ENCODE data around the gene SIVA1.

GRCh38 chr14:104784846-104785707 is 32.1 kb downstream of the SIVA1 start:
- no peak for TF ChIP-seq ZBTB33 (IDR thresholded peaks at IDR 0.05)
- TF ChIP-seq, protein P1, sequence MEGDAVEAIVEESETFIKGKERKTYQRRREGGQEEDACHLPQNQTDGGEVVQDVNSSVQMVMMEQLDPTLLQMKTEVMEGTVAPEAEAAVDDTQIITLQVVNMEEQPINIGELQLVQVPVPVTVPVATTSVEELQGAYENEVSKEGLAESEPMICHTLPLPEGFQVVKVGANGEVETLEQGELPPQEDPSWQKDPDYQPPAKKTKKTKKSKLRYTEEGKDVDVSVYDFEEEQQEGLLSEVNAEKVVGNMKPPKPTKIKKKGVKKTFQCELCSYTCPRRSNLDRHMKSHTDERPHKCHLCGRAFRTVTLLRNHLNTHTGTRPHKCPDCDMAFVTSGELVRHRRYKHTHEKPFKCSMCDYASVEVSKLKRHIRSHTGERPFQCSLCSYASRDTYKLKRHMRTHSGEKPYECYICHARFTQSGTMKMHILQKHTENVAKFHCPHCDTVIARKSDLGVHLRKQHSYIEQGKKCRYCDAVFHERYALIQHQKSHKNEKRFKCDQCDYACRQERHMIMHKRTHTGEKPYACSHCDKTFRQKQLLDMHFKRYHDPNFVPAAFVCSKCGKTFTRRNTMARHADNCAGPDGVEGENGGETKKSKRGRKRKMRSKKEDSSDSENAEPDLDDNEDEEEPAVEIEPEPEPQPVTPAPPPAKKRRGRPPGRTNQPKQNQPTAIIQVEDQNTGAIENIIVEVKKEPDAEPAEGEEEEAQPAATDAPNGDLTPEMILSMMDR (IDR thresholded peaks at IDR 0.05; ENCODE audit: low read depth, low read length, missing input control), result no peak
- no peak for TF ChIP-seq RAD21 (IDR thresholded peaks at IDR 0.05)
- TF ChIP-seq, protein P2, sequence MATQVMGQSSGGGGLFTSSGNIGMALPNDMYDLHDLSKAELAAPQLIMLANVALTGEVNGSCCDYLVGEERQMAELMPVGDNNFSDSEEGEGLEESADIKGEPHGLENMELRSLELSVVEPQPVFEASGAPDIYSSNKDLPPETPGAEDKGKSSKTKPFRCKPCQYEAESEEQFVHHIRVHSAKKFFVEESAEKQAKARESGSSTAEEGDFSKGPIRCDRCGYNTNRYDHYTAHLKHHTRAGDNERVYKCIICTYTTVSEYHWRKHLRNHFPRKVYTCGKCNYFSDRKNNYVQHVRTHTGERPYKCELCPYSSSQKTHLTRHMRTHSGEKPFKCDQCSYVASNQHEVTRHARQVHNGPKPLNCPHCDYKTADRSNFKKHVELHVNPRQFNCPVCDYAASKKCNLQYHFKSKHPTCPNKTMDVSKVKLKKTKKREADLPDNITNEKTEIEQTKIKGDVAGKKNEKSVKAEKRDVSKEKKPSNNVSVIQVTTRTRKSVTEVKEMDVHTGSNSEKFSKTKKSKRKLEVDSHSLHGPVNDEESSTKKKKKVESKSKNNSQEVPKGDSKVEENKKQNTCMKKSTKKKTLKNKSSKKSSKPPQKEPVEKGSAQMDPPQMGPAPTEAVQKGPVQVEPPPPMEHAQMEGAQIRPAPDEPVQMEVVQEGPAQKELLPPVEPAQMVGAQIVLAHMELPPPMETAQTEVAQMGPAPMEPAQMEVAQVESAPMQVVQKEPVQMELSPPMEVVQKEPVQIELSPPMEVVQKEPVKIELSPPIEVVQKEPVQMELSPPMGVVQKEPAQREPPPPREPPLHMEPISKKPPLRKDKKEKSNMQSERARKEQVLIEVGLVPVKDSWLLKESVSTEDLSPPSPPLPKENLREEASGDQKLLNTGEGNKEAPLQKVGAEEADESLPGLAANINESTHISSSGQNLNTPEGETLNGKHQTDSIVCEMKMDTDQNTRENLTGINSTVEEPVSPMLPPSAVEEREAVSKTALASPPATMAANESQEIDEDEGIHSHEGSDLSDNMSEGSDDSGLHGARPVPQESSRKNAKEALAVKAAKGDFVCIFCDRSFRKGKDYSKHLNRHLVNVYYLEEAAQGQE (IDR thresholded peaks at IDR 0.05), result no peak
- TF ChIP-seq FOXA1 (IDR thresholded peaks at IDR 0.05), result no peak
- TF ChIP-seq, protein P3, sequence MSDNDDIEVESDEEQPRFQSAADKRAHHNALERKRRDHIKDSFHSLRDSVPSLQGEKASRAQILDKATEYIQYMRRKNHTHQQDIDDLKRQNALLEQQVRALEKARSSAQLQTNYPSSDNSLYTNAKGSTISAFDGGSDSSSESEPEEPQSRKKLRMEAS (IDR thresholded peaks at IDR 0.05), result no peak
- no peak for TF ChIP-seq NR2F2 (IDR thresholded peaks at IDR 0.05)
- no peak for TF ChIP-seq TAF1 (conservative IDR thresholded peaks at IDR 0.05)
- TF ChIP-seq EGR1 (IDR thresholded peaks at IDR 0.05; ENCODE audit: low read depth in 2 of 2), result no peak
- no peak for TF ChIP-seq HNF4G (IDR thresholded peaks at IDR 0.05)
- TF ChIP-seq ATF3 (IDR thresholded peaks at IDR 0.05), result no peak
